ENCODE data around the gene KRT36. TPM values are rescaled to one million over a fixed set of nuclear protein-coding genes. Genes with fewer than 3 reads are reported as not detected.
A peak's percentile ranks its signal among the peaks of the same experiment; 100 is the strongest.

Gene KRT36
- total and polyA plus RNA-seq, 10 of the 15 experiments (the other 5 are each of a cell fraction or from before 2014, with no cell fraction given), result not detected

- RAD21 ChIA-PET (ENCODE audit: unreplicated experiment), result interaction anchor here (0.8 to 1.9 kb wide), 3 partner anchors 61 to 631 kb away, joined by 3 to 5 read pairs (median 3); no protein-coding TSS in a partner anchor
- peak; percentile 74 for ATAC-seq
Measured at GRCh38 chr17:41486809-41487530, 2.7 kb downstream of the KRT36 start.

More at GRCh38 chr17:41486809-41487530, 2.7 kb downstream of the KRT36 start:
- ChIA-PET POLR2A (no interaction called here), CTCF (interaction anchor here (0.6 to 2.3 kb wide), 9 partner anchors 8 to 630 kb away, joined by 3 to 8 read pairs (median 3); no protein-coding TSS in a partner anchor), SMC1A (ENCODE audit: uncharacterized antibody, unreplicated experiment) (interaction anchor here (0.9 kb wide), 2 partner anchors 160 to 180 kb away, joined by 3 read pairs; no protein-coding TSS in a partner anchor)
- Histone ChIP-seq H2AFZ (ENCODE audit: control insufficient read depth, low read depth, low read length) (no peak overlapping the region), H3K27me3 (replicated peaks in 1 of 2; ENCODE audit: control insufficient read depth in 2 of 2, insufficient read depth in 2 of 2, low read length in 1 of 2) (peaks cover 0 to 3% of the 10 kb centered on the region in 2 experiments; a peak in 2 of 4 replicates), H3K36me3 (ENCODE audit: control insufficient read depth in 2 of 2, insufficient read depth in 2 of 2, low read length in 1 of 2) (no peaks in the 10 kb centered on the region), H4K20me1 (ENCODE audit: control insufficient read depth, insufficient read depth) (no peaks in the 10 kb centered on the region), H3K4me1 (ENCODE audit: control insufficient read depth, insufficient read depth, low read length) (no peaks in the 10 kb centered on the region), H3K27ac (ENCODE audit: control insufficient read depth, insufficient read depth) (no peak overlapping the region), H3K79me2 (ENCODE audit: control insufficient read depth, insufficient read depth, low read length) (no peaks in the 10 kb centered on the region), H3K9me3 (replicated peaks; ENCODE audit: control insufficient read depth, insufficient read depth, low read length) (no peaks in the 10 kb centered on the region), H3K4me3 (no peak overlapping the region), H3K9ac (ENCODE audit: control insufficient read depth, insufficient read depth, low read length) (no peak overlapping the region), H3K4me2 (ENCODE audit: control insufficient read depth, insufficient read depth) (no peak overlapping the region)
- intact Hi-C loops (cut with micrococcal nuclease; ENCODE audit: unreplicated experiment) (no loop called here), in situ Hi-C loops (cut with MboI) (no loop called here)
- WGBS (ENCODE audit: insufficient coverage, insufficient replicate concordance, low lambda C conversion rate, missing lambda C conversion rate), result 37% methylated on average over 29 of the region's 29 CpGs
- no TSS peak for BruUV-seq (replicated peaks)
- DNase-seq (ENCODE audit: low read depth, low spot score) (no peak), FAIRE-seq (no peak)
- TF ChIP-seq CTCF (IDR thresholded peaks at IDR 0.05 in 2 of 3, conservative IDR thresholded peaks at IDR 0.05 in 1 of 3; ENCODE audit: control insufficient read depth in 2 of 3, extremely low read depth in 1 of 3, insufficient read depth in 1 of 3, low read depth in 3 of 3, low read length in 3 of 3), result peak; percentile 34 to 67 (median 63); a peak in 5 of 6 replicates
- no peak for TF ChIP-seq BCL11A (IDR thresholded peaks at IDR 0.05; ENCODE audit: low read depth, low read length)
- TF ChIP-seq SMC3 (IDR thresholded peaks at IDR 0.05; ENCODE audit: borderline replicate concordance, low read length), result peak; percentile 31; the same call in 1 of the 2 replicates
